Measurements from ENCODE around the gene CEACAM1.
"Not testable (repeated sequence)": the region's sequence is repeated elsewhere in the genome, so short reads cannot be mapped to it uniquely, and the experiment has no call there.

The CEACAM1 gene

GRCh38 chr19:42501733-42502132 is 26.5 kb downstream of the CEACAM1 start:
- TF ChIP-seq CTCF (conservative IDR thresholded peaks at IDR 0.05) (no peak), ZFX (IDR thresholded peaks at IDR 0.05) (no peak)

GRCh38 chr19:42501243-42501642 is 27.0 kb downstream of the CEACAM1 start:
- not testable (repeated sequence) for H3K27ac ChIP-seq

More at GRCh38 chr19:42501733-42502132, 26.5 kb downstream of the CEACAM1 start:
- H3K27ac ChIP-seq = no peak overlapping the region

GRCh38 chr19:42498169-42498757 is 30.0 kb downstream of the CEACAM1 start:
- no peak overlapping the region for H3K27ac ChIP-seq
- TF ChIP-seq ZFX (IDR thresholded peaks at IDR 0.05) (no peak), CTCF (conservative IDR thresholded peaks at IDR 0.05) (no peak)

- H3K27ac ChIP-seq = no peak overlapping the region
- TF ChIP-seq CTCF (conservative IDR thresholded peaks at IDR 0.05) = no peak
- TF ChIP-seq ZFX (IDR thresholded peaks at IDR 0.05) = no peak
These were observed 30.7 kb downstream of the CEACAM1 start for GRCh38 chr19:42497492-42498168.

GRCh38 chr19:42496460-42497133 is 31.7 kb downstream of the CEACAM1 start:
- H3K27ac ChIP-seq = no peak overlapping the region
- TF ChIP-seq ZFX (IDR thresholded peaks at IDR 0.05) (no peak), CTCF (conservative IDR thresholded peaks at IDR 0.05) (no peak)

GRCh38 chr19:42495663-42496062 is 32.6 kb downstream of the CEACAM1 start:
- TF ChIP-seq ZFX (IDR thresholded peaks at IDR 0.05) = no peak
- no peak for TF ChIP-seq CTCF (conservative IDR thresholded peaks at IDR 0.05)

GRCh38 chr19:42494321-42494720 is 34.0 kb downstream of the CEACAM1 start:
- TF ChIP-seq ZFX (IDR thresholded peaks at IDR 0.05) = no peak
- TF ChIP-seq CTCF (conservative IDR thresholded peaks at IDR 0.05) = no peak
- H3K27ac ChIP-seq = no peak overlapping the region

More at GRCh38 chr19:42495663-42496062, 32.6 kb downstream of the CEACAM1 start:
- no peak overlapping the region for H3K27ac ChIP-seq

All from C4-2B (cell line).